Activated gamma-delta T cell treated with anti-CD3 and anti-CD28 coated beads, Interleukin-2, amount 50 U/mL, for 16 hours (primary cell): ENCODE data around the gene NFIB.

ENCODE experiments used
- DNase-seq: peaks from one replicate; pipeline ENCODE4 v3.0.0-alpha.2; 2020; ENCODE audit warnings: low read depth

Gene NFIB

DNA sequence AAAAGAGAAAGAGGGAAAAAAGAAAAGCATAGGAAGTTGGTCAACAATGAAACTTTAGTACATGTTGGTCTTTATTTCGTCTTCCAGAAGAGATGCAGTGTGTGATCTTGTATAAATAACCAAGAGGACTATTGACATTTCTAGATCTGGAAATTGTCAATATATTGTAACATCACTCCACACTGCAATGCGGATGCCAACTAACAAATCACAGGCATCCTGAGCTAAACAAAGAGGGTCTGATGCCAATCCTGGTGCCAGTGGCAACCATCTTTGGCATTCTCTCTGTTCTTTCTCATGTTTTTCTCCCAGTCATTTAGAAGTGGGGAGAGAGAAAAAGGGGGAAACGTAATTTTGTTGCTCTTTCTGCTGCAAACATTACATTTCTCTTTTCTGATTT is 9.7 kb downstream of the NFIB start:
- DNase-seq = no peak

DNA sequence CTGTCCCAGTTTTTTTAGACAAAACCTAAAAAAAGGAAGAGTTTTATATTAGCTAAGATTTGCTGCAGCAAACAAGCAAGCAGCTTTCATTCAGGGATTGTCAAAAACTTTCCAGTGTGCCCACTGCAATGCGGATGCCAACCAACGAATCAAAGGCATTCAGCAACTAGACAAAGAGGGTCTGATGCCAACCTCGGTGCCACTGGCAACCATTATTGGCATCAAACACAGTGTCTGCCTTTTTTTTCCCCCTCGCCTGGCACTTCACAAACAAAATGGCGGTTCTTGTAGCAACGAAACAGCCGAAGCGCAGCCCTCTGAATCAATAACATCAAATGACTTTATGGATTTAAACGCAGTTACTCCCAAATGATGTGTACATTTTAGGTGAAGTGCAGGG is 10.4 kb downstream of the NFIB start:
- no peak for DNase-seq

DNA sequence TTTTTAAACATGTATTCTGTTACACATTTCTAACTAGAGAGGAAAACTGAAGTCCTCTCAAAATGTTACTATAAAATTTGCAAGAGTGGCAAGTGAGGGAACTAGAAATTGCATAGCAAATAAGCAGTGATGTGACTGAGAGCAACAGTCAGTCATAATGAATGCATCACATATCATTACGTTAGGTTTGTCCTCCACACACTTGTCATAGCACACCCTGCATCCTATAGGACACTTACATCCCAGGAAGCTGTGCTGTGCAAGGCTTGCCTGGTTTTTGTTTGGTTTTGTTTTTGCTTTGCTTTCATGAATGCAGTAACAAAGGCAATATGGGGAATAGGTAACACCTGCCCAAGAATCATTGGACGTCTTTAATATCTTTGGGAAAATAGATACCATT is 10.8 kb downstream of the NFIB start:
- no peak for DNase-seq

DNA sequence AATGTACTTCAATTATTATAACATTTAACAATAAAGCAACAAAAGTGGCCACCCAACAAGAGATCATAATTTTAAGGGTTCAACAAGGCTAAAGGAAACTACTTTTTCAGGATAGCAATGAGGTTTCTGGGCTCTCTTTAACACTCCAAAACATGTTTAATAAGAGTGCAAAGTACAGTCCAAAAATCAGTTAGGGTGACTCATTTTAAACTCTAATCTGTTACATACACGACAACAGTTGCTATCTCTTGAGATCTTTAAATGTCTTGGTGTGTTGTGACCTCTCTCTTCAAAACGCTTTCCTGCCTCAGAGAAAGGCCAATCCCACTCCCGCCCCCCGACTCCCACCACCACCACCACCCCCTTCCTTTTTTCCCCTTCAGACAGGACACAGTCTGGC is 11.5 kb downstream of the NFIB start:
- DNase-seq = no peak

DNA sequence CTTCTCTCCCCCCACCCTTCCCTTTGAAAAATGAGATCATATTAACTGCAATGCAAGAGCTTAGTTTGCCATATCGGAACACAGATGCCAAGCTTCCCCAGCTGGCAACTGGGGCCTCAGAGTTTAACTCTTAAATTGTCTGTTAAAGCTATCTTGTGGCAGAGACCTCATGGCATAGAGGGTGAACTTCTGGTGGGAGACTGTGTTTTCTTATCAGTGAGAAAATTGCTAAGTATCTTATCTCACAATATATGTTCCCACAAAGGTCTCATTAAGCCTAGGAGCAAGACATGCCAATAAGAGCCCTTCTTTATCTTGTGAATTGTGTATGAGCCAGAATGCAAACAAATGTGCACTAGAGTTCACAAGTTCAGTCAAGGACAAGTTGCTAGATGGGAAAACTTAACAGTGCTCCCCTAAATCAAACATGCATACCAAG is 12.3 kb downstream of the NFIB start:
- no peak for DNase-seq

DNA sequence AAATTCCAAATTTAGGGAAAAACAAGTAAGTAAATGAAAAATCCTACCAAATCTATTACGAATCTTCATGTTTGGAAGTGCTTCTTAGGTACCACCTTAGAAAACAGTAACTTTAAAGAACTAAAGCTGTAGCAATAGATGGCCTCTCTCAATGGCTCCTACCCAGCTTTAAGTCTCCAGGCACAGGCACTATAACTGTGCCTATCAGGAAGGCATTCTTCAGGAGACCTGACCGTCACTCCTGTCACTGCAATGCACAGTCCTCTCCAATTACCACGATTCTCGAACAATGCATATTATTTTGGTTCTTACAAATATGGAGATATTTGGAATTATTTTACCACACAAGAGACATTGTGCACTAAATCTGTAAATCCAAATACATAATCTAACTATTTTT is 12.9 kb downstream of the NFIB start:
- DNase-seq = no peak

DNA sequence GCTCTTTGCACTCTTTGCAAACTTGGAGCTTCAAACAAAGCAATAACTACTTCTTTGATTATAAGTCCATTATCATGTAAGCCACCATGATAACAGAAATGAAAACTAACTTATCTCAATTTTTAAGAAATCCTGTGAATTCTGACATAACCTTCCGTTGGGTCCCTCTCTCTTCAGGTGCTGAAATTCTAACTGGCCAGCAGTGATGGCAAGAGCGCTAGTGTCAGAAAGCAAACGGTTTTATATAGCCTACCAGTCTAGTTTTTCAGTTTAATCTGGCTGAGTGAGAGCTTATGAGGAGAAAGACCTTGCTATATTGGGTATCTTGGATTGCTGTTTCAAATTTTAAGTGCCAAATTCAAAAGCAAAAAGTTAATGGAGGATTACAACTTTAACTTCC is 13.4 kb downstream of the NFIB start:
- DNase-seq = no peak

DNA sequence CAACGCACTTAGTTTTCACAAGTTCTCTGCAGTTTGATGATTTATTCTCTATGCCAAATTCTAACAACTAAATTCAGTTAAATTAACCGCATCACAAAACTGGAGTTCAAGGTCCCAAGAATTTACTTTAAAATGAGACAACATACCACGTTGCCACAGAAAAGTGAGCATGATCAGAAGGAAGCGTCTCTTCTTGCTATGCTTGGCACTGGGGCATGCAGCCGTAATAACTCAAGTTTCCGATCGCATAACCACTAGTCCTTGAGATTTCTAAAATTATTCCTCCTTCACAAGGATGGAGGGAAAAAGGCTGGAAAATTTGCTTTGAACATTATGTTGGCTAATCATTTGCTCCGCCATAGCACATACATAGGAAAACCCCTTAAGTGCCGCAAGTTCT is 13.9 kb downstream of the NFIB start:
- DNase-seq = no peak

DNA sequence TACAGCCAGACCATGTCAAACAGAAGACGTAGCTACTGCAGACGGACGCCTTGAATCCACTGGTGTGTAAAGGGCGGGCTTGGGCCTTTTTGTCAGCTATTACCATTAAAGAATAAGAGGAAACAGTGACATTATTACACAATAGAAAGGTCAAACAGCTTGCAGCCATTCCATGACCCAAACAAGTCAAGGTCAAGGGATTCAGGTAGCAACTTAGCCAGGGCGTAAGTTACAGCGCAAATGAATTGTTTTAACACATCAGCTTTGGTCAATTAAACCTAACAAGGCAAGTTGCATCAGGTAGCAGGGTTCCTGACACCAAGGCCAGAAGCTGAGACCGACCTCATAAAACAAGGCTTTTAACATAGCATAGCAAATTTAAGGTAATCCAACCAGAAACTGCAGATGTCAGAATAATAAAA is 15.3 kb downstream of the NFIB start:
- DNase-seq = no peak

DNA sequence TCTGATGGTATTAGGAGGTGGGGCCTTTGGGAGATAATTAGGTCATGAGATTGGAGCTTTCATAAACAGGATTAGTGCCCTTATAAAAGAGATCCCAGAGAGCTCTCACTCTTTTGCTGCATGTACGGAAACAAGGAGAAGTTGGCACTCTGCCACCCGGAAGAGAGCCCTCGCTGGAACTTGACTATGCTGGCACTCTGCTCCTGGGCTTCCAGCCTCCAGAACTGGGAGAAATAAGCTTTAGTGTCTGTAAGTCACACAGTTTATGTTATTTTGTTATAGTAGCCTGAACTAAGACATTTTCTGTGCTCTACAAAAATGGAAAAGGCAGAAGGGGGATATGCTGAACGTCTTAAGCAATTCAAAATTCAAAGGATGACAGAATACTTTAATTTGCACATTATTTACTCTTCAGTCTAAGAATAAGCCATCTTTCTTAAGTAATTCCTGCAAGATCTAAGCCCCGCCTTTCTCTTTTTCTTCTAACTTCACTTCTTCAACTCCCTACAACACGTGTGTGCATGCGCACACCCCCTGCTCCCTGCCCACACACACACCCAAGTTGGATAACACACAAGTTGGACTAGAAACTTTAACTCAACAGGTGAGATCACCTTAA is 17.3 kb downstream of the NFIB start:
- DNase-seq = no peak

DNA sequence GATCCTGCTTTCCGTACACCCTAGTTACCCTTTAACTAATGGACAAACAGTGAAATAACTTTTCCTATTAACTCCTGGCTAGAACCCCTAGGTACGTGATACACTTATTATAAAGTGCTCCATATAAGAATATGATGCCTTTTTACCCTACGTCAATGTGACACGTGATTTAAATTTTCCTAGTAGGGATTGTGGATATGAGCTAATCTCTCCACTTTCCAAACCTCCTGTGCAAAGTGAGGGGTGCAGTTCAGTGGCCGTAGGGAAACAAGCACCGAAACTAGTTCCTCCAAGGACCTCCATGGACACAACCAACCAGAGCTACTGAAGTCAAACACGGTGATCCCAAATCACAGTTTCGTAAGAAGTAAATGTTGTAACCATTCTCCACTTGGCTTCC is 19.3 kb downstream of the NFIB start:
- DNase-seq = no peak

DNA sequence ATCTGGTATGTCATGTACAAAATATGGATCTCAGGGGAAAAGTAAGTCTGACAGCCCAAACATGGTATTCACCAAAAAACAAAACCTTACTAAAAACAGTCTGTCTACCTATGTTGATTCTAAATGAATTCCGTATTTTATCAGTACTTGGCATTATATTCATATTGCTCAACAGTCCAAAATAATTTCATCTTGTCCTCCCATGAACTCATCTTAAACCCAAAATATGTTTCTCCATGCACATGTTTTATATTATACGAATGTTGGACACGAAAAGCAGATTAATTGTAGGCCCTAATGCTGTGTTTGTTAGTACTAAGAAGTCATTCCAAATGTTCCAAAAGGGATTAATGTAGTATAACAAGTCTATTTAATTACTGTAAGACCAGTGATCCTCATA is 20.1 kb downstream of the NFIB start:
- DNase-seq = no peak

DNA sequence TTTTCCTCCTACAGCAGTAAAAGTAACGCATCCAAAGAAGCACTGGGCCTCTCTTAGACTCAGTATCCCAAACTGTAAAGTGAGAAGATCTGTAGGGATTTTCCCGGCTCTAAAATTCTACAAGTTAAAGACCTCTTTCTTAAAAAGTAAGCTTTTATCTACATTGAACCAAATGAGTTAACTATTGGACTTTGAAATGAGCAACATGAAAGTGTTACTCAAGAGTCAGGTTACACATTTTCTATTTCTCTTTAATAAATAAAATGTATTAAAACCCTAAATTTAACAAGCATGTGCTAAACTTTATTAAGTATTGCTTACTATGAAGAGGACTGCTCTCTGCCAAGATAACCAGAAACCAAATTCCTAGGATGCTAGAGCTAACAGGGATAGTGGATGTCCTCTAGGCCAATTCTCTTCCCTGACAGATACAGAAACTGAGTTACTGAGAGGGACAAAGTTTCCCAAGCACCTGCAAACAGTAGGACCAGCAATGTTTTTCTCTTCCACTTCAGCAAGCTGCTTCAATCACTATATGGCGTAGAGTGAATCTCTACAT is 21.7 kb downstream of the NFIB start:
- no peak for DNase-seq

DNA sequence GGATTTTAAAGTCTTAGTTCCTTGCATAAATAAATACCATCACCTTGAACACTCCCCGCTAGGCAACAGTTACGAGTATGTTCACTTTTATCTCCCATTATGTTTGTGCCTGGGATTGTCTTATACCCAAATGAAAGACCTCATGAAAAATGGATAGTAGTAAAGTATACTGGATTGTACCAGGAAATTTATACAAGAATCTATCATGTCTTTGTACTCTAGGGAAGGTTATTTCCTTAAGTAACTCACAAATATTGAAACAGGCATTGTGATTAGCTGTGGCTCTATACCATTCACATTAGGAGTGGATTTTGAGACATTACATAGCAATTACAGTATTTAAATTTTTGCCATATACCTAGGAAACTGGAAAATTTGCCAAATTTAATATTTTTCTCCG is 24.0 kb downstream of the NFIB start:
- DNase-seq = no peak

DNA sequence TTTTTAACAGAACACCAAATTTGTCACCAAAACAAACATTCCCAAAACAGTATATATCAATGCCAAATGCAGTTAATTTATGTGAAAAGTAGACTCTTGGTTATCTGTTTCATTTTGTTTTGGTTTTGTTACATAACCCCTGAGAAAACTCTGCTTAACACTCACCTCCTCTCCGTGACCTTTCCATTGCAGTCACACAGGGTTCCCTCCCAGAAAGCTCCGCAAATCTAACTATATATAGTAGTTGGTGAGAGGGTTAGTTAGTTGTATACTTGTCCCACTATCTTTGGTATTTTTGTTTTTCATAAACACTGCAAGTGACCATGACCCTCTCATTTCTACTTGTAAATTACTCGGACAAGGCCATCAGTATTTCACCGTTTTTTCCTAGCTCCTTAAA is 25.5 kb downstream of the NFIB start:
- no peak for DNase-seq

DNA sequence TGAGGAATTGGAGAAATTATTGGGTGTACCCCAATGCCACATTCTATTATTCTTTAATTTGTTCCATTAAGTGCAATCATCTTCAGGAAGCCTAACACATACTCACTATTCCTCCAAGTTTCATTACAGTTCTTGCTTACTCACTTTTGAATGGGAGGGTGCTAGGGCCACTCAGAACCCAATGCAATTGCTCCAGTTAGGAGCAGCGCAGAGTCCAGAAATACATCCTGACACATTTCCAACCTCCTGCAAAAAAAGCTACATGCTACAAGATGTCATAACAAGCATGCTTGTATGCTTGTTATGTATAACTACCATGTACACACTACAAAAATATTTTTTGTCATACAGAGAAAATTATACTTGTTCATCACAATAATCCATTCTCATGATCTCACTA is 27.8 kb downstream of the NFIB start:
- DNase-seq = no peak

DNA sequence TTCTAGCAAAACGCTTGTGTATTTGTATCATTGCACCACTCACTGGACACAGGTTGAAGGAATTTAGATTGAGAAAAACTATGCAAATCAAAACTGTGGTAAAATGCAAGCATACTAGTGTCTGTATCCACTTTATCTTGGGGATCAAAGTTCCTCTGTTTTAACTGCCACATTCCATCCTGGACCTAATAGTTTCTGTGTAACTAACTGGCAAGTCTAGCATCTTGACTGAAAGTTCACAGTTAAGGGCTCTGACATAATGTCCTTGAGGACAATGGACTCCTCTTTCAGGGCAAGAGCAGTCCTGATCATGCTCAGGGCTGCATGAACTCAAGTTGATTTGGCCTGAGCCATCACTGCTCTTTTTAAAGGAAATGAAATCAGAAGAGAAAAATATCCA is 30.7 kb downstream of the NFIB start:
- DNase-seq = no peak

DNA sequence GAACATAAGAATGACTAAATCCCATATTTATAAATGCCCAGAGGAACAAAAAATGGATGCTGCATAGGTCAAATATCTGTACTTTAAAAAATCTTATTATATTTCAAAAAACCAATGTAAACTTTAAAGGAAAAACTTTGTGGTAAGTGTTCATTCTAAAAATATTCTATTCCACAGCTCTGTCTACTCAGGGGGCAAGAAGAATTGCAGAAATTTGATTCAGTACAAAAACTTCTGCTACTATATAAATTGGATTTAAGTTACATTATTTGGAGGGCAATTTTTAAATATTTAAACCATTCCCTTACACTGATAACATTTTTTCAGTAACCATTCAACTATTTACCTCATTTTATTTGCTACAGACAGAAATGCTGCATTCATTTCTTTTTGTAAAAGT is 32.1 kb downstream of the NFIB start:
- DNase-seq = no peak

DNA sequence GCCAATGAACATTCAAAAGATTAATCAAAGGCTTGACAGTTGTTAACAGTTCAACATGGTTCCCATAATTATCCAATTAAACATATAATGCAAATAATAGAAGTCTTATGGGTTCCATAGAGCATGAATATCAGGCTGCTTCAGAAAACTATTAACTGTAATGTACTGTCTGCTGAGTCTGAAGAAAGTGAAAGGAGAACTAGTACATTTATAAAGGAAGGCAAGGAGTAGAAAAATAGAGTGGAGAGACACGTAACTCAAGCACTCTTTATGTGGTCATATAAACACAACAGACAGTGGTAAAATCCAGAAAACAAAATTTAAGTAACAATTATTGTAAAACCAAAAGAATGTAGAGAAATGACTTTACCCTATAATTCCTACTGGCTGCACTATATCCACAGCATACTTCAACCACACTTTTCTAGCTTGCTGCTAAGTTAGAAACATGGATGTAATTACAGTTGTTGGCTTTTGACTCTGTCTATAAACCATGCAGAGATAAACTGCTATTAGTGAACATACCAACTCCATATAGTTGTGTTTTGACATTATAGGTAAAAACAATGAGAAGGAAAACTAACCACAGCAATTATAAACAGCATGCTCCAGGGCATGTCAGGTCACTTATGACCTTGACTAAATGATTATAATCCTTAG is 32.7 kb downstream of the NFIB start:
- DNase-seq = no peak

DNA sequence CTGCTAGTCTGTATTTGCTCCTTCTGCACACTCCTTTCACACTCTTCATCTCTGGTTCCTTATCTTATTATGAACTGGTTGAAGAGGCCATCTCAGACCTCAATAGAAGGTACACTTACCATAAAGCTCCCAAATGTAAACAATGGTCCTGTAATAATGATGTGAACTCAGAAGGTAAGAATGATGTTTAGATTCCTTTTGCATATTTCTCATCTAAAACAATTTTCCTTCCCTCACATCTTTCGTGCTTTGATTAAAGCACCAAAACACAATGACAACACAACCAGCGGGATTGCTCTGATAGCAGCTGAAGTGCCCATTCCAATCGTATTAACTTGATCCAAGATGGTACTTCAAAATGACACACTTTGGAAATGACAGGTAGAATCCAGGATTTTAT is 34.3 kb downstream of the NFIB start:
- no peak for DNase-seq

DNA sequence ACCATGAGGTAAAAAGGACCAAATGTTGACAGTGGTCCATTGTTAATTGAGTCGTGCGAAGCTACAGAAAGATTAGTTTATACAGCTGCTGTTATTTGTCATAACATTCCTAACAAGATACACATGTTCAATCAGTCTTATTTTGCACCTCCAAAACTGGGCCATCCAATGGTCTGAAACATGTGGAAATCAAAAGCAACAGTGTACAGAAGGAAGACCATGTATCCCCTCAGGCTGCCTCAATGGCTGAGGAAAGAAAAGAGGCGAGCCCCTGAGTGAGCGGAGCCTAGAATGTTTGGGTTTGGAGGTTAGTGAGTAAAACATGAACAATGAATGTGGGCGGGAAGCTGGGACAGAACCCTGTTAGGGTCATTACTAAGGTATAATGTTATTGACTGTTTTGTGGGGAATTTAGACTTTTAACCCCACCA is 35.6 kb downstream of the NFIB start:
- DNase-seq = no peak

DNA sequence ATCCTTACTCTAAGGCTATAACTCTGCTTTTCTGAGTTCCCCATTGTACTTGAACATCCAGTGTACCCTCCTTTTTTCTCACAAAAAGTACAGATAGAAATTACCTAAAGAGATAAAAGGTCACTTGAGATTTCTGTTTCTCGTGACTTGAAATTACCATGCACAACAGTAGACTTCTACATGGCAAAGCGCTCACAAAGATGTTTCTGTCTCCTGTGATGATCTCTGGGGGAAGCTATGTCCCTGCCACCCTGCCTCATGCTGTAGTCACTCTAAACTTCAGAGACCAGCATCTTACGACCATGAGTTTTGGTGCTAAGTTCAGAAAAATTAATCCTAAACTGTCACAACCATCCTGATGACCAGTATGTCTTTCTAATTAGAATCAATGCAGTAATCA is 36.2 kb downstream of the NFIB start:
- DNase-seq = no peak

DNA sequence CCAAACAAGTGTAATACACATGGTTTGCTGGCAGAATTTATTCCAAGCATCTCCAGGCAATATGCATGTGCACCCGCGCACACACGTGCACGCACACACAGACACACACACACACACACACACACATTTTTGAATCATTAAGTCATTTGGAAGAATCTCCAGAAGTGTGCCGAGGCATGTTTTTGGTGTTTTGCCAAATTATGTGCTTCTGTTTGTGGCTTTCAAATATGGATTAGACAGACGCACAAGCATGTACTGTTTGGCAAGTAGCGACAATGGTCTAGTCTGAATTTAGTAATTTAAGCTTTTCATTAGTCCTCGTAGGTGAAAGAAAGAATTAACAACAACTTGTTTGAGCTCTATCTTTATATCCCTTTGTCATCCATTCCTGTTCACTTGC is 36.7 kb downstream of the NFIB start:
- no peak for DNase-seq

DNA sequence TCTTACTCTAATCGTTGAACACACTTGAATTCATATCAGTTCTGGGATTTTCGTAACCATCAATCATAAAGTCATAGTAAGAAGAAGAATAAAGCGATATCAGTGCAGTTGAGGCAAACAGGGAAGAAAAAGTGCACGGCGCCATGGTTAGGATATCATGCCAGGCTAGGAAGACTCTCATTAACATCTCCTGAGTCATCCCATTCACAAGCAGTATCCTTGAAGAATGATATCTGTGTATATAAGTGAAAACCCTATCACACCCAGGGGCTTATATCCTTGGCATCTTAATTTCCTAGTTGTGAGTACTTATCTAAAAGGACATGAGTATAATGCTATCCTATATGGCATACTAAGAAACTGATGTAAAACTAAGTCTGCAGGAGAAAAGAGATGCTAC is 38.6 kb downstream of the NFIB start:
- no peak for DNase-seq
